ENCODE measurements around the gene NPAS4. TPM values are rescaled to one million over a fixed set of nuclear protein-coding genes. Genes with fewer than 3 reads are reported as not detected.

Gene NPAS4
- total and polyA plus RNA-seq, 9 of the 15 experiments (the other 6 are each of a cell fraction or from before 2014, with no cell fraction given), result not detected

DNA sequence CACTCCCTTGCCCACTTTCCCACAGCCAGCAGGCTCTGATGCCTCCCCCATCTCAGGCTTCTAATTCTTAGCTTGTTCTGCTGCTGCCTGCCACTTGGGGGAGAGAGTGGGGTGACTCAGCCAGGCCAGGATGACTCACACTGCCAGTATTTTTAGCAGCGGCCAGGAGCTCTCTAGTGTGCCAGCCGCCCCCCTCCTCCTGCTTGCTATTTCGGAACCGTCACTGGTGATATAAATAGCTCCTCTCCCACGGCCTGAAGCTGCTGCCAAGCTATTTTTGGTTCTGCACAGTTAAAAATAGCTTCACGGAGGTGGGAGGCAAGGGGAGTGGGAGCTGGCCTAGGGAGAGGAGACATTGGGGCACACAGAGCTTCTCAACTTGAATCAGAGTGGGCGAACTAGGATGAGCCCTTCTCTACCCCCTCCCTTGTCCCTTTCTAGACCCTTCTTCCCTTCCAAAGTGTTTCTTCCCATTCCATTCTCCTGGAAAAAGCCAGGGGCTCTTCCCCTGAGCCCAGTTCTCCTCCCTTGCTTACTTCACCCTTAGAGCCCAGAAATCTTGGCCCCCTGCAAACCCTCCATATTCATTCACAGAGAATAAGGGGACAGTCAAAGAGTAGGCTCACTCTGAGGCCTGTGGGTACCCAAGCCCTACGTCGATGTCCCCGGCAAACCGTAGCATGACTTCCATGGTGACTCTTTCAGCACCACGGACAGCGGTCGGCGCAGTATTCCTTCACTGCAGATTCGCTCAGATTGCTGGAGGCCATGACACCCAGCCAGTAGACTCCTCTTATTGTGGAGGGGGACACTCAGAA, 2.5 kb upstream of the NPAS4 start (continued):
- 0 out of 4 replicates have a peak, but pooled peaks of 1 of the 2 experiments have one; percentile 30 for TF ChIP-seq ETV6 (IDR thresholded peaks at IDR 0.05; ENCODE audit: borderline replicate concordance in 1 of 2, low read depth in 2 of 2, low read length in 1 of 2)
- no peak for TF ChIP-seq ETV6 (CRISPR knock-in tag; IDR thresholded peaks at IDR 0.05; ENCODE audit: borderline replicate concordance)
- peak; percentile 51; the same call in 1 of the 2 replicates for TF ChIP-seq GATA2 (CRISPR knock-in tag; IDR thresholded peaks at IDR 0.05)
- peak; percentile 90 for TF ChIP-seq NCOA1 (IDR thresholded peaks at IDR 0.05; ENCODE audit: low read depth)
- TF ChIP-seq, protein P1, sequence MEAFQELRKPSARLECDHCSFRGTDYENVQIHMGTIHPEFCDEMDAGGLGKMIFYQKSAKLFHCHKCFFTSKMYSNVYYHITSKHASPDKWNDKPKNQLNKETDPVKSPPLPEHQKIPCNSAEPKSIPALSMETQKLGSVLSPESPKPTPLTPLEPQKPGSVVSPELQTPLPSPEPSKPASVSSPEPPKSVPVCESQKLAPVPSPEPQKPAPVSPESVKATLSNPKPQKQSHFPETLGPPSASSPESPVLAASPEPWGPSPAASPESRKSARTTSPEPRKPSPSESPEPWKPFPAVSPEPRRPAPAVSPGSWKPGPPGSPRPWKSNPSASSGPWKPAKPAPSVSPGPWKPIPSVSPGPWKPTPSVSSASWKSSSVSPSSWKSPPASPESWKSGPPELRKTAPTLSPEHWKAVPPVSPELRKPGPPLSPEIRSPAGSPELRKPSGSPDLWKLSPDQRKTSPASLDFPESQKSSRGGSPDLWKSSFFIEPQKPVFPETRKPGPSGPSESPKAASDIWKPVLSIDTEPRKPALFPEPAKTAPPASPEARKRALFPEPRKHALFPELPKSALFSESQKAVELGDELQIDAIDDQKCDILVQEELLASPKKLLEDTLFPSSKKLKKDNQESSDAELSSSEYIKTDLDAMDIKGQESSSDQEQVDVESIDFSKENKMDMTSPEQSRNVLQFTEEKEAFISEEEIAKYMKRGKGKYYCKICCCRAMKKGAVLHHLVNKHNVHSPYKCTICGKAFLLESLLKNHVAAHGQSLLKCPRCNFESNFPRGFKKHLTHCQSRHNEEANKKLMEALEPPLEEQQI (IDR thresholded peaks at IDR 0.05), result peak; percentile 83; the same call in 1 of the 2 replicates
- TF ChIP-seq FOXP1 (CRISPR knock-in tag; IDR thresholded peaks at IDR 0.05), result 0 out of 2 replicates have a peak, but pooled peaks have one; percentile 59
- TF ChIP-seq ZNF175 (CRISPR knock-in tag; IDR thresholded peaks at IDR 0.05; ENCODE audit: low read depth), result 0 out of 2 replicates have a peak, but pooled peaks have one; percentile 27
- TF ChIP-seq NFRKB (IDR thresholded peaks at IDR 0.05; ENCODE audit: low read depth), result no peak
- TF ChIP-seq, protein P2, sequence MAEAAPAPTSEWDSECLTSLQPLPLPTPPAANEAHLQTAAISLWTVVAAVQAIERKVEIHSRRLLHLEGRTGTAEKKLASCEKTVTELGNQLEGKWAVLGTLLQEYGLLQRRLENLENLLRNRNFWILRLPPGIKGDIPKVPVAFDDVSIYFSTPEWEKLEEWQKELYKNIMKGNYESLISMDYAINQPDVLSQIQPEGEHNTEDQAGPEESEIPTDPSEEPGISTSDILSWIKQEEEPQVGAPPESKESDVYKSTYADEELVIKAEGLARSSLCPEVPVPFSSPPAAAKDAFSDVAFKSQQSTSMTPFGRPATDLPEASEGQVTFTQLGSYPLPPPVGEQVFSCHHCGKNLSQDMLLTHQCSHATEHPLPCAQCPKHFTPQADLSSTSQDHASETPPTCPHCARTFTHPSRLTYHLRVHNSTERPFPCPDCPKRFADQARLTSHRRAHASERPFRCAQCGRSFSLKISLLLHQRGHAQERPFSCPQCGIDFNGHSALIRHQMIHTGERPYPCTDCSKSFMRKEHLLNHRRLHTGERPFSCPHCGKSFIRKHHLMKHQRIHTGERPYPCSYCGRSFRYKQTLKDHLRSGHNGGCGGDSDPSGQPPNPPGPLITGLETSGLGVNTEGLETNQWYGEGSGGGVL (CRISPR knock-in tag; IDR thresholded peaks at IDR 0.05), result no peak
- TF ChIP-seq NONO (IDR thresholded peaks at IDR 0.05; ENCODE audit: low read depth in 2 of 2, low read length in 1 of 2), result no peak
- no peak for TF ChIP-seq GATAD2A (IDR thresholded peaks at IDR 0.05)
- TF ChIP-seq MEF2A (IDR thresholded peaks at IDR 0.05; ENCODE audit: control insufficient read depth, low read depth, low read length), result peak; percentile 99
- TF ChIP-seq, protein P3, sequence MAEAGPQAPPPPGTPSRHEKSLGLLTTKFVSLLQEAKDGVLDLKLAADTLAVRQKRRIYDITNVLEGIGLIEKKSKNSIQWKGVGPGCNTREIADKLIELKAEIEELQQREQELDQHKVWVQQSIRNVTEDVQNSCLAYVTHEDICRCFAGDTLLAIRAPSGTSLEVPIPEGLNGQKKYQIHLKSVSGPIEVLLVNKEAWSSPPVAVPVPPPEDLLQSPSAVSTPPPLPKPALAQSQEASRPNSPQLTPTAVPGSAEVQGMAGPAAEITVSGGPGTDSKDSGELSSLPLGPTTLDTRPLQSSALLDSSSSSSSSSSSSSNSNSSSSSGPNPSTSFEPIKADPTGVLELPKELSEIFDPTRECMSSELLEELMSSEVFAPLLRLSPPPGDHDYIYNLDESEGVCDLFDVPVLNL (CRISPR knock-in tag; IDR thresholded peaks at IDR 0.05; ENCODE audit: low read depth), result no peak
- 0 out of 2 replicates have a peak, but pooled peaks have one; percentile 11 for TF ChIP-seq CBFA2T2 (conservative IDR thresholded peaks at IDR 0.05)
- no peak for TF ChIP-seq HNRNPH1 (optimal IDR thresholded peaks at IDR 0.05; ENCODE audit: low read depth, low read length)
- peak; percentile 100 for TF ChIP-seq MEF2D (tag; conservative IDR thresholded peaks at IDR 0.05; ENCODE audit: low read depth)
- TF ChIP-seq SMARCA4 (IDR thresholded peaks at IDR 0.05), result peak; percentile 26; the same call in 1 of the 2 replicates
- no peak for TF ChIP-seq SP1 (CRISPR knock-in tag; IDR thresholded peaks at IDR 0.05)
- TF ChIP-seq, protein P4, sequence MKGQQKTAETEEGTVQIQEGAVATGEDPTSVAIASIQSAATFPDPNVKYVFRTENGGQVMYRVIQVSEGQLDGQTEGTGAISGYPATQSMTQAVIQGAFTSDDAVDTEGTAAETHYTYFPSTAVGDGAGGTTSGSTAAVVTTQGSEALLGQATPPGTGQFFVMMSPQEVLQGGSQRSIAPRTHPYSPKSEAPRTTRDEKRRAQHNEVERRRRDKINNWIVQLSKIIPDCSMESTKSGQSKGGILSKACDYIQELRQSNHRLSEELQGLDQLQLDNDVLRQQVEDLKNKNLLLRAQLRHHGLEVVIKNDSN (CRISPR knock-in tag; IDR thresholded peaks at IDR 0.05), result peak; percentile 22; the same call in 1 of the 2 replicates
- TF ChIP-seq OTX1 (CRISPR knock-in tag; IDR thresholded peaks at IDR 0.05), result no peak
- TF ChIP-seq SMC3 (conservative IDR thresholded peaks at IDR 0.05; ENCODE audit: insufficient read depth, low read depth, low read length), result peak; percentile 35; the same call in 1 of the 2 replicates
